NCI-H446 treated with DMSO at 0.1 percent for 48 hours (cell line): ENCODE measurements around the gene LRBA.
"Not testable (repeated sequence)": the region's sequence is repeated elsewhere in the genome, so short reads cannot be mapped to it uniquely, and the experiment has no call there.

Source experiments
- DNase-seq: peaks from one replicate; lab custom pipeline; 2025; lab: John Stamatoyannopoulos, UW

The LRBA gene

DNA sequence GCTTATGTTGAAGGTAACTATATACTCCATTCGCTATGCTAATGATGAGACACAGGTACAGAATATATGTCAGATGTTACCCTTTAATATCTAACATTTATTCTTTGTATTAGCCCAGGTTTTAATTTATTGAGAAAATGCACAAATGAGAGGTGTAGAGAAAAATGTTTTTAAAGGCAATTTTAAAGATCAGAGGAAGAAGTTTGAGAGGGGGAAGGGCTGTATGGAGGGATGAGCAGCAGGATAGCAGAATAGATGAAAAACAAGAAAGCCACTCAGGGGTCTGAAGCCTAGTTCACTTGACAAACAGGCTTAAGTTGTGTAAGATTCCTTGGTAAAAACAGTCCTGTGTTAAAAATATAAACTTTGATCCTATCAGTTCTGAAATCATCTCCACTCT is 429.5 kb downstream of the LRBA start:
- no peak for DNase-seq

DNA sequence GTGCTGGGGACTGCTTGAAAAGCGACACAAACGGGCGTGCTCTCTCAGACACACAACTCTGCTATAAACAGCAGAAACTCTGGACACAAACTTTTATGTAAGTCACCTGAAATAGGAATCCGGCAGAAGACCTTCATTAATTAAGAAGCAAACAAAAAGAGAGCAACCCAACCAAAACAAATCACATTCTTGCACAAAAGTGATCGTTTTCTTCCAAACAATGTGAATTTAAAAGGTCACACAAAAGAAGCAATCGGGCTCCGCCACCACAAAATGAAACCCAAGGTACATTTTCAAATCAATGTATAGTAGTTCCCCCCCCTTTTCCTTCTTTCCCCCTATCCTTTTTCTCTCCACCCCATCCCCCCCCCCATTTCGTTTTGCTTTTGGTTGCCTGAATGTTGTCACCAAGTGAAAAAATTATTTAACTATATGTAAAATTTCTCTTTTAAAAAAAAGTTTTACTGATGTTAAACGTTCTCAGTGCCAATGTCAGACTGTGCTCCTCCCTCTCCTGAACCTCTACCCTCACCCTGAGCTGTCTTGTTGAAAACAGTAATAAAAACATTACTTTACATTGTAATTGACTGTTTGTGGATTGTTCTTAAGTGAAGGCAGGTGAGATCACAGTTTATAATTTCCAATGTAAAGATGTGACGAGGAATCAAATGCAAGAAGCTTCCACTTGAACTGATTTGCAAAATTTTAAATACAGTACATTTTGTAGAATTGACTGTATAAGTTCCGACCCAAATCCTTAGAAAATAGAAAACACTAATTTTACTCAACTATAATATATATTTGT is 430.8 kb downstream of the LRBA start:
- DNase-seq = no peak

DNA sequence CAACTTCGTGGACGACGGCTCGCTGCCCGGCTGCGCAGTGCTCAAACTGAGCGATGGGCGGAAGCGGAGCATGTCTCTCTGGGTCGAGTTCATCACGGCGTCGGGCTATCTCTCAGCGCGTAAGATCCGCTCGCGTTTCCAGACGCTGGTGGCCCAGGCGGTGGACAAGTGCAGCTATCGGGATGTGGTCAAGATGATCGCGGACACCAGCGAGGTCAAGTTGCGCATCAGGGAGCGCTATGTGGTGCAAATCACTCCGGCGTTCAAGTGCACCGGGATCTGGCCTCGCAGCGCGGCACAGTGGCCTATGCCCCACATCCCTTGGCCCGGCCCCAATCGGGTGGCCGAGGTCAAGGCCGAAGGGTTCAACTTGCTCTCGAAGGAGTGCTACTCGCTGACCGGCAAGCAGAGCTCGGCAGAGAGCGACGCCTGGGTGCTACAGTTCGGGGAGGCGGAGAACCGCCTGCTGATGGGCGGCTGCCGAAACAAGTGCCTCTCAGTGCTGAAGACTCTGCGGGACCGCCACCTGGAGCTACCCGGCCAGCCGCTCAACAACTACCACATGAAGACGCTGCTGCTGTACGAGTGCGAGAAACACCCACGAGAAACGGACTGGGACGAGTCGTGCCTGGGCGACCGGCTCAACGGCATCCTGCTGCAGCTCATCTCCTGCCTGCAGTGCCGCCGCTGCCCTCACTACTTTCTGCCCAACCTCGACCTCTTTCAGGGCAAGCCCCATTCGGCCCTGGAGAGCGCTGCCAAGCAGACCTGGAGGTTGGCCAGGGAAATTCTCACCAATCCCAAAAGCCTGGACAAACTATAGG is 431.6 kb downstream of the LRBA start:
- DNase-seq = no peak

DNA sequence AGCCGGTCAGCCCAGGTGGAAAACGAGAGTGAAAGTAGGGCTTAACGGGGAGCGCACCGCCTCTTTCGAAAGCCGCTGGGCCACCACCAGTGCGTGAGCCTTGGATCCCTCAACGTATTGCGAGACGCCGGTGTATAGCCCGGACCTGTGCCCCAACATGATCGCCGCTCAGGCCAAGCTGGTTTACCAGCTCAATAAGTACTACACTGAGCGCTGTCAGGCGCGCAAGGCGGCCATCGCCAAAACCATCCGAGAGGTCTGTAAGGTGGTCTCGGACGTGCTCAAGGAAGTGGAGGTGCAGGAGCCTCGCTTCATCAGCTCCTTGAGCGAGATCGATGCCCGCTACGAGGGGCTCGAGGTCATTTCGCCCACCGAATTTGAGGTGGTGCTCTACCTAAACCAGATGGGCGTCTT is 432.2 kb downstream of the LRBA start:
- no peak for DNase-seq

DNA sequence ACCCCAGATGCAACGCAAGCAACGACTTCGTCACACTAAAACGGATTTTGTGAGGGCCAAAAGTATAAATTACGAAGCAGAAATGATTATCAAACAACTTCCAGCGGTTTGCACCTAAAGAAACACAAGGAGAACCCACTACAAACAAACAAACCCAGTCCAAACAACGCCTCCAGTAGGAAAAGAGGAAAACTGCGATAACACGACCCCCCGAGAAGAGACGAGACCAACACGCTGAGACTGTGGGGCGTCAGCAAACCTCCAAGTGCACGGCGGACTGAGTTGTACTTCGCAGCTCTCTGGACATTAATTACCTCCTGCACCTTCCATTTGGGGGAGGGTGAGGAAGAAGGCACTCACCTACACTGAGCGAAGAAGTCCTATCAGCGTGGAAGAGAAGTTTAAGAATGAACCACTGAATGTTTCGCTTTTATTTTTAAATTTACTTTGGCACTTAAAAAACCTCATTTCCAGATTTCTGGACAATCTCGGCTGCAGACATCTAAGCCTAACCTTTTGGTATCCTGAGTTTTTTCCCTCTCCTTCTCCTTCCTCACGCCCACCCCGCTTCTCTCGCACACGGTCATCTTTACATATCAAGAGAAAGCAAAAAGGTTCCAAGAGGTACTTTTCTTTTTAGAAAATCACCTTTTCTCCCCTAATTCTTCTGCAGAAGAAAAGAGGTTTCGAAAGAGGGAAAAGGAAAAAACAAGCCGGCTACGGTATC is 432.8 kb downstream of the LRBA start, which contains the start of gene MAB21L2:
MAB21L2 (plus strand) TSS at position 6 of the 727 bp plus-strand sequence. CDS start 879 bp downstream, outside the sequence.
- no peak for DNase-seq

DNA sequence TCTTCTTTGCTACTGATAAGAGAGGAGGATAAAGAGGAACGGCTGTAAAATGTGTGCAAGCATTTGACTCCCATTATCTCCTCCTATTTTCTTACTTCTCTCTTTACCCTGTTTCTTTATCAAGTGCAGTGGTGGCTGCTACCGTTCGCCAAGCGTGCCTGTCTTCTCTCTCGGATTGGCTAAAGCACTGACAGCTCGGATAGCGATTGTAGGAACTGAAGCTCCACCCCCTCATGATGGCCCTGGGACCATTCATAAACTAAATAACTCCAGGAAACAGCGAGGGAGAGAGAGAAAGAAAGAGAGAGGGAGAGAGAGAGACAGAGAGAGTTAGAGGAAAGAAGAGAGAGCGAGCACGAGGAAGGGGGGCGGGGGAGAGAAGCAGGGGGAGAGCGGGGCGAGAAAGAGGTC is 433.4 kb downstream of the LRBA start:
- DNase-seq = no peak

DNA sequence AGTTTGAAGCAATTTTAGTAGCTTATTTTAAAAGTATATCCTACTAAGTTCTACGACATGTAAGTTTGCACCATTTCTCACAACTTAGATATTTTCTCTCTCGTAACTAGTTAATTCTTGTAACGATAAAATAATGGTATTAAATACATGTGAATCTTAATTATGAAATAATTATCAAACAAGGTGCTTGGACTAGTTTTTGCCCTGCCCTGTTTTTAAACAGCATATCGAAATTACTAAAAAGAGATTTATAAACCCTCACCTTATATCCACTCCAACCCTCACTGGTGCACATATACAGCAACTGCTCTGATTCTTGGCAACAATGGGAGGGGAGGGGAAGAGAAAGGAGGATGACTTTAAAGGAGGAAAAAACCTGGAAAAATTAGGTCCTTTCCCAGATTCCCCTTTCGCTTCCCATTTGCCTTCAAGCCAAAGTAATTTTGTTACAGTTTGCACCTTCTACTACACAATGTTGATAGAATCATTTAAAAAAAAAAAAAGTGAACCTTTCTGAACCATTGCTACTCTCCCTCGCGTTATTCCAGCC is 434.0 kb downstream of the LRBA start:
- no peak for DNase-seq

DNA sequence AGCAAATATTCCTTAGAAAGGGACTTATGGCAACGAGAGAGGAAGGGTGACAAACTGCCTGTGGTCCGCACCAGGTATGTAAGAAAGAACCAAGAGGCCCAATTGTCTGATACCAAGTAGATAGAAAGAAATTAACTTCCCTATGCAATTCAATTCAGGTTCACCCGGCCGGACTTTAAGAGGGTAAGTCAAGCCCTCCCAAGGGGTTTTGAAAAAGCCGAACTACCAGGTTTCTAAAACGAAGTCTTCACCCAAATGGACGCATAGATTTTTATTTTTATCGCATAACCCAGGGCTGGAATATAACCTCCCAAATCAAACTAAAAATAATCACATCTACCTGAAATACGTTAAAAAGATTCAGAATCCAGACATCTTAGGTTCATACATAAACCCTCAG is 434.8 kb downstream of the LRBA start:
- DNase-seq = no peak

DNA sequence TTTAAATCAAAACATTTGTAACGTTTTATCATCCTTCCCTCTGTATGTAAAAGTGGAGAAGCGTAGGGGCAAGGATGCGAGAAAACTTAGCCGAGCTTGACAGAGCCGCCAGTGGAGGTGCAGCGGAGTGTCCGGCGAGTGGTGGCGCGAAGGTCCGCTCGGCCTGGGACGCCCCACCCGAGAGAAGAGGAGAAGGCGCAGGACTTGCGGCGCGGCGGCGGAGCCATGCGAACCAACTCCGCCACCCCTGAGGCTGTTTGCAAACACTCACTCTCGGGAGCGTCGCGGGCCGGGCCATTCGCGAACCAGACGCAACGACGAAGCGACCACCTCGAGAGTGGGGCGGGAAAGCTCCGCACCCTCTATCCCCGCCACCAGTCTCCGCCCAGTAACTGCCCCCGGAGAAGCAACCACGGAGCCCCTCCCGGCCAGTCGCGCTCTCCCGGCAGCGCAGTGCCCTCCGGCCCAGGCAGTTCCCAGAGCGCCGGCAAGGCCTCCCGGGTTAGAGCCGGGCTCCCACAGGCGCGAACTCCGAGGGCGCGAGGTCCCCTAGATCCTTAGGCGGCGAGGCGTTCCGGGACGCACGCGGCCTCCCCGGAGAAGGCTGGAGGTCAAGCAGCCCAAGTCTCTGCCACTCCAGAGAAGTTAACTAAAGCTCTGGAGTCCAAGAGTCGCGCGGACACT is 435.4 kb downstream of the LRBA start:
- DNase-seq = no peak

DNA sequence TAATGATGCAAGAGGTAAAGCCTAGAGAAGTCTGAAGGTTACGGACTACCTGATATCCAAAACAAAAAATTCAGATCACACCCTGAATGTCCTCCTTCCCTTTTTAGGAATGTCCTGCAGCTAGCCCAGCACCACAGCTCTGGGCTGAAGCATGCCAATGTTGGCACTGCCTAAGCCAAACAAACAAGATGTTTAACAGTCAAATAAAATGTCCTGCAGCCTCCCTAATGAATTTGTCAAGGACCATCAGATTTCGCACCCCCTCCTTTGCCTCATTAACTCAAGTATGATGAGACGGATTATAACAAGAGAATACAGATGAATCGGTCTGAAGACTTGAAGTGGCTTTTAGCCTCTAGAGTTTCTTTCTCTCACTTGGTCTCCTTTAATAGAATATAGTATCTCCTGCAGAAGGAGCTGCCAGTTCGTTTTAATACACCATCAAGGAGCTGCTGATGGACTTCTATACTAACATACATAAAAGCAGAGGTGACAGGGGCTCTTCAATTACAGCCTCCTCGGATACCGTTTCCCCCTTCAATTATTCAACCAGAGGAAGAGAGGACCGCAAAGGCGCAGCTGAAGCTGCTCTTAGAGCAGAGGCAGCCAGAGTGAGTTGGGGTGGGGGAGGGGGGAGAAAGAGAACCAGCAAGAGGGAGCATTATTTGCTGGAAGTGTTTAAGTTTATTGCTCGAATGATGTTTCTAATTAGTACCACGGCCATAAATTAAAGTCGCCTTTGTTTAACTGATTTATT is 436.2 kb downstream of the LRBA start:
- DNase-seq = no peak

DNA sequence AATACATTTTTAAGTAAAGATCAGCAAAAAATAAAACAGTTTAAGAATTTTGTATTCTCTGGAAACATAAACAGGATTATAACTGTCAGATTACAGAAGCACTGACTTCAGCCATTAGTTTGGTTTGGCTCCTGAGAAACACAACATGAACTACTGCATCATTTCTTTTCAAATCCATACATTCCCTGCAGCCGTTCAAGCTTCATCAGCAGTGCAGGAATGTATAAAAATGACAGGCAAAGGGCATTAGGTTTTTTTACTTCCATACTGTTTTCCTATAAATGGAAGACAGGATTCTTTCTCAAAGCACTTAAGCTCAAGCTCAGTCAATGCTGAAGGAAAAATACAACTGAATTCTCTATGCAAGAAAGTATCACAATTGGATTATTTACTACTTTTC is 437.3 kb downstream of the LRBA start:
- no peak for DNase-seq

DNA sequence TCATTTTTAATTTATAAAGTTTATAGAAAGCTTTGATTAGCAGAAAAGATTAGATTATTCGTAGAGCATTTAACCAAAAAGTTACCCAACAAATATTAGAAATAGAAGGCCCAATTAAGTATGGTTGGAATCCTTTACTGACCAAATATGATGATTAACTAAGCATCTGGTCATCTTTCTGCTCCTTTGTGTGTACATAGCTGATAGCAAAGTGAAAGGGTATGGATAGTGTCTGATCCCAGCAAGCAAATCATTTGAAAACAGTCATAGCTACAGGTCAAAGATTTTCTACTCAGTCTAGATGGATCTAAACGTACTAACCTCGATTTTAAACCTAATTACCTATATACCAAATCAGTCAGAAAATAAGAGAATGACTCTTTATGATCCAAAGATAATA is 440.4 kb downstream of the LRBA start:
- DNase-seq = no peak

DNA sequence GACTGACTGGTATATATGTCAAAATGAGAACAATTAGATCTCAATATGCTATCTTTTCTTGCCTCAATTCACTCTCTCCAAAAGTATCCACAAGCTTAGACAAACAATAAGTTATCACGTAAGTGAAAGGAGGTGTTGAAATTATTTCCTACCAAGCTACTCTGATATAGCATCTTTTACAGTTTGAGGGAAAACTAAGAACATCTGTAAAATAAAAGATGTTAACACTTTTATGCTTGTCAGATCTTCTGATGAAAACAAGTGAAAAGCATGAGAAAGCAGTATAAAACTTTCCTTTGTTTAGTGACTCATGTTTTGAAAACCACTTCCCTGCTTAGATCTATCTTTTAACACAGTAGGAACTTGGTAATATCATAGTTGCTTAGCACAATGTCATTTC is 441.6 kb downstream of the LRBA start:
- DNase-seq = no peak

DNA sequence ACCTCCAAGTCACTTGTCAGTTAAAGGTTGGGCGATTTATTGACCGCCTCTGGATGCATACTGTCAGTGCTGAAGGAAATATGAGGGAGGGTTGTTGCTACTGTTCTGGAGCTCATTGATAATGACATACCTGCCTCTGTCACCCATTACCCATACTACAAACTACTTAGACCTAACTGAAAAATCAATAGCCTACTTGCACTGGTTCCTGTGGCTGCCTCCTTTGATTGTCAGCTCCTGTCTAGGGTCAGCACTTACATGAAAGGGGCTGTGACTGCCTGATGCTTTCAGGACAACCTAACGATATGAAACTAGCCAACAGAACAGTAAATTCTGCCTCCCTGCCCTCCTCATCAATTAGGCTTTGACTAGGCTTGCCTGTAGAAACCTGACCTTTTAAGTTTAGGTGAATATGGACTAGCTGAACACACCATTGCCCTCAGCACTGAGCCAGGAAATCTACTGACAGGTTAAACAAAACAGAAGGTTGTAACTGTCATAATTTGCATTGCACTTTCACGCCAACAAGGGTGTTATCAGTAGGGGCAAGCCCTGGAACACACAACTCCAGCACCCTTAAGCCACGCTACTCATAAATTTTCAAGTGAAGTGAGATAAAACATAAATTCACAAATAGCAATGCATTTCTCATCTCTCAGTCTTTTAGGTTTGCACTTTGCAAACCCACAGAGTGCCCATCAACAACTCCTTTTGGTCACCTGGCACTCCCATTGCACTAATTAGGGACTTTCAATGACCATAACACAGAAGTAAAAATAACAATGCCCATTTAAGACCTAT is 442.2 kb downstream of the LRBA start:
- DNase-seq = no peak

DNA sequence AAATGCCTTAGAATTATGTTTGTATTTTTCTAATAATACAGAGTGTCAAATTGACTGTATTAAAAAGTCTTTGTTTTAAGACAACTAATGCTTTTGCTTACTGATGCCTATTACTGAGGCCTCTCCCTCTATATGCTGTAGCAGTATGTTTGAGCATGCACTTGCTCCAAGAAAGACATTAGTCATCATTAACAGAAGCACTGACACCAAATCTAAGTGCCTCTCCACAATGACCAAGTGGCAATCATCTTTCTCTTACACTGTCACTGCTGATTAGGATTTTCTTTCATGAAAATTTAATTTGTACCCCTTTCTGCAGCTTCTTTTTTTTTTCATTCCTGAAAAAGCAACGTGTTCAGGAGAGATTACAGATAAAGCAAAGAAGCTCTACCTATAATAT is 444.2 kb downstream of the LRBA start:
- DNase-seq = no peak

DNA sequence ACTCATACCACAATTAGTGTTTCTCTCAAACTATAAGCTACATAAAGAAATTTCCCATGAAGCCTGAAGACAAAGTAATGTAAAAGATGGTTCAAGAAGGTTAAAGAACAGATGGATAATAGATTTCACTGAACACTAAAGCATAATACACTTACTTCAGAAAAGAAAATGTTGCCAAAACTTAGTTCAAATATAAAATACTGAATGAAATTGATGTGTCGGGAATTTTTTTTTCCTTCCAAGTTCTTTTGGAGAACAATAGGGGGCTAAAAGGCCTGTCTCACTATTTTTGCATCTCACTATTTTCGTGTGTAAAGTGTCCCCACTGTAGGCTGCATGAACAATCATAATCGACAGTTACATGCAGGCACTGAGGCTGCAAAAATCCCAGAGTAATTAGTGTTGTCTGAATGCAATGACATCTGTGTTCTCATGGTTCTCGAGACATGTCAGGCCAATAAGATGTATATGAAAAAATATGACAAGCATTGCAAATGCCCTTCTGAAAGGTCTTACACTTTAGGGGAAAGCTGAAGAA is 445.0 kb downstream of the LRBA start:
- no peak for DNase-seq

DNA sequence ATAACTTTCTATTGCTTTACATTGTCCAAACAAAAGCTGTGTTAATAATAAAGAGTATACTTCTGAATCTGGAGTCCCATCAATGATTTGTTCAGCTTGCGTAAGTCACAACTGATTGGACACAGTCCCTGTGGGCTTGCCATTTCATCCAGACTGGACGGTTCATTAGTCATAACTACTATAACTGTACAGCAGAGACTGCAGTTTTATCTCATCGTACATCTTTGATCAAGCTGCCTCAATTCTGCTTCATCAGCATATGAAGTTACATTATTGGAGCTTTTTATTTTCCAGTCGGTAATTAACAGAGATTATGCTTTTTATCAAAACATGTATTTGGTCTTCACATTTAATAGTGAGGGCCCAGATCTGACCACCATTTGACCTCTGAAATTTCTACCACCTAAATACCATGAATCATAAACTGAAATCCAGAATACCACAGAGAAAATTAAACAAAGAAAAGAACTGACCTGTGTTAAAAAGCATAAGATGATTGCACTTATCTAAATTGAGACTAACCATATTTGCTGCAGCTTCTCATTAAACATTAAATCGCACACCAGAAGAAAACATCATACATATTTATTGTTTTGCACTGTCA is 445.6 kb downstream of the LRBA start:
- no peak for DNase-seq

DNA sequence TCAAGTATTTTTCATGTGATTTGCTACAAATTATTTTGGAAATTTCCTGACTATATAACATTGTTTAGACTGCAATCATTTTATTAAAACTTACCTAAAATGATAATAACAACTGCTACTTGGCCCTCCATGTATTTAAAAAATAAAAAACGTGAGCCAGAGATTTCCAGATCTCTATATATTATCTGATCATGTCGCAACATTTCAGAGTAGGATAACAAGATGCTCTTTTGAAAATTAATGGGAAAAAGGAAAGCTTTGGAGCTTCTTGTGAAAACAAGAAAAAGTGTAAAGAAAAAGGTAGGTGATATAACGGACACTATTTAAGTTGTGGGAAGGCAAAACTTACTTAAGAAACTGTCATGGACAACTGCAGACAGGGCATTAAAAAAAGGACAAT is 448.0 kb downstream of the LRBA start:
- no peak for DNase-seq

DNA sequence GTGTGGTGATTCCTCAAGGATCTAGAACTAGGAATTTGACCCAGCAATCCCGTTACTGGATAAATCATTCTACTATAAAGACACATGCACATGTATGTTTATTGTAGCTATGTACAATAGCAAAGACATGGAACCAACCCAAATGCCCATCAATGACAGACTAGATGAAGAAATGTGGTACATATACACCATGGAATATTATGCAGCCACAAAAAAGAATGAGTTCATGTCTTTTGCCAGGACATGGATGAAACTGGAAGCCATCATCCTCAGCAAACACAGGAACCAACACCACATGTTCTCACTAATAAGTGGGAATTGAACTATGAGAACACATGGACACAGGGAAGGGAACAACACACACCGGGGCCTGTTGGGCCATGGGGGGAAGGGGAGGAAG is 450.1 kb downstream of the LRBA start:
- not testable (repeated sequence) for DNase-seq
